CD4-positive, CD25-positive, alpha-beta regulatory T cell (primary cell): ENCODE results near the gene PCDHA1. TPM values are rescaled to one million over a fixed set of nuclear protein-coding genes. Genes with fewer than 3 reads are reported as not detected.
"Not testable (repeated sequence)": the region's sequence is repeated elsewhere in the genome, so short reads cannot be mapped to it uniquely, and the experiment has no call there.

Experiments
- ATAC-seq, 2 donors: fragments of 150-1000 bp; cut with Tn5 transposase; one replicate each; pipeline ENCODE4 v1.10.0; 2021; ENCODE audit warnings: low read depth in 2 of 2, moderate number of reproducible peaks in 2 of 2, moderate library complexity in 1 of 2
- DNase-seq, 3 donors: peaks; one replicate each; pipeline versions ENCODE4 v3.0.0 to v3.0.0-alpha.2; 2012 to 2022; ENCODE audit warnings: mixed read lengths in 1 of 3
- H3K27ac ChIP-seq: one replicate; pipeline ENCODE4 v1.7.0; 2013; ENCODE audit warnings: mild to moderate bottlenecking, low read length; ENCODE audit not compliant: insufficient read depth, poor library complexity, severe bottlenecking
- H3K27me3 ChIP-seq: one replicate; pipeline ENCODE4 v1.7.0; 2013; ENCODE audit warnings: low read length; ENCODE audit not compliant: control insufficient read depth, insufficient read depth
- H3K36me3 ChIP-seq: one replicate; pipeline ENCODE4 v1.7.0; 2013; ENCODE audit warnings: mild to moderate bottlenecking, low read length, moderate library complexity; ENCODE audit not compliant: control insufficient read depth, insufficient read depth
- H3K4me1 ChIP-seq: 2 replicates; pipeline ENCODE4 v1.7.0; 2013; ENCODE audit warnings: mild to moderate bottlenecking, low read length; ENCODE audit not compliant: insufficient read depth, control insufficient read depth, poor library complexity, severe bottlenecking
- H3K4me3 ChIP-seq: one replicate; pipeline ENCODE4 v1.7.0; 2013; ENCODE audit warnings: low read depth, mild to moderate bottlenecking, low read length, moderate library complexity
- H3K9me3 ChIP-seq, 2 experiments: 1 replicate in 1 of 2; 2 replicates in 1 of 2; pipeline ENCODE4 v1.7.0; 2013; ENCODE audit warnings: low read length in 2 of 2, mild to moderate bottlenecking in 1 of 2, moderate library complexity in 1 of 2; ENCODE audit not compliant: control insufficient read depth in 2 of 2
- H3K27ac Mint-ChIP-seq, 3 donors: one replicate each; pipeline ENCODE4 v1.8.0; 2020 to 2022; ENCODE audit warnings: mild to moderate bottlenecking in 3 of 3, mixed read lengths in 3 of 3, moderate library complexity in 2 of 3
- H3K27me3 Mint-ChIP-seq: one replicate; pipeline ENCODE4 v1.8.0; 2022; ENCODE audit warnings: mild to moderate bottlenecking, mixed read lengths
- H3K36me3 Mint-ChIP-seq: one replicate; pipeline ENCODE4 v1.8.0; 2020; ENCODE audit warnings: mixed read lengths
- H3K4me1 Mint-ChIP-seq, 4 donors: one replicate each; pipeline ENCODE4 v1.8.0; 2020 to 2022; ENCODE audit warnings: mixed read lengths in 4 of 4, mild to moderate bottlenecking in 1 of 4
- H3K4me3 Mint-ChIP-seq, 4 donors: one replicate each; pipeline ENCODE4 v1.8.0; 2020 to 2022; ENCODE audit warnings: mild to moderate bottlenecking in 4 of 4, mixed read lengths in 4 of 4, moderate library complexity in 3 of 4
- H3K9me3 Mint-ChIP-seq, 7 donors: one replicate each; pipeline ENCODE4 v1.8.0; 2020 to 2022; ENCODE audit warnings: mixed read lengths in 7 of 7, mild to moderate bottlenecking in 3 of 7, moderate library complexity in 2 of 7
- polyA plus RNA-seq, 4 donors: library from polyadenylated mRNA; unstranded; fragments of 300-500 nt; fragmentation: Illumina TruSeq; gene quantifications; one replicate each; pipeline ENCODE4 v1.2.3, GENCODE V29; 2021
- total RNA-seq: library from RNA; stranded (reverse); gene quantifications from one replicate; pipeline ENCODE4 v1.2.3, GENCODE V29; 2022

PCDHA1 gene
- total and polyA plus RNA-seq, 5 donors from 2014 or later: not detected

DNA sequence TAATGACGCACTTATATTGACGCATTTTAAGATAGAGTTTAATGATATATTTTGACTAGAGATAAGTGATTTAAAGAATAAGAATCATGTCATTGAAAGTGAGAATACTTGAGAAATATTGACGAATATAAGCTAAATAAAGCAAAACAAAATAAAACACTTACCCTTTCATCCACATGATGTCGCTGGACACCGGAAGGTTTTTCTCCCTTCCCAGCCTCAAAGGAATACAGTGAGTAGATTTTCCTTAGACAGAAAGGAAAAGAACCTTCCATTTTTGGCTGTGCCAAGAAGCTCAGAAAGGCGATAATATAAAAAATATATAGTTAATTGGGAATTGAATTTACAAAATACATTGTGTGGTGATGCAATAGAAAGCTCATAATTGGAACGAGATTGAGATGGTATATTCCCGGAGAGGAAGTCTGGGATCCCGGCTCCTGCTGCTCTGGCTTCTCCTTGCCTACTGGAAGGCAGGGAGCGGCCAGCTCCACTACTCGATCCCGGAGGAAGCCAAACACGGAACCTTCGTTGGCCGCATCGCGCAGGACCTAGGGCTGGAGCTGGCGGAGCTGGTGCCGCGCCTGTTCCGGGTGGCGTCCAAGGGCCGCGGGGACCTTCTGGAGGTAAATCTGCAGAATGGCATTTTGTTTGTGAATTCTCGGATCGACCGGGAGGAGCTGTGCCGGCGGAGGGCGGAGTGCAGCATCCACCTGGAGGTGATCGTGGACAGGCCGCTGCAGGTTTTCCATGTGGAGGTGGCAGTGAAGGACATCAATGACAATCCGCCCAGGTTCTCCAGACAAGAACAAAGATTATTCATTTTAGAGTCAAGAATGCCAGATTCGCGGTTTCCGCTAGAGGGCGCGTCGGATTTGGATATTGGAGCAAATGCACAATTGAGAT lies 35.7 kb downstream of the PCDHA1 start, which contains the start of gene PCDHA5:
Gene PCDHA5 (plus strand): TSS at position 239 of the 906 bp plus-strand sequence.
- Mint-ChIP-seq H3K4me3 (no peak within 1 kb of the TSS), H3K27me3 (no peaks in the 10 kb centered on the region), H3K36me3 (no peaks in the 10 kb centered on the region), H3K4me1 (no peaks in the 10 kb centered on the region), H3K27ac (no peak within 1 kb of the TSS), H3K9me3 (peaks cover 0 to 19% (median 4%) of the 10 kb centered on the region in 7 donors)
- ATAC-seq (no peak), DNase-seq (peak in 1 of 3 donors; percentile 28)
- no peaks in the 10 kb centered on the region for H3K36me3 ChIP-seq
- H3K4me1 ChIP-seq: no peaks in the 10 kb centered on the region
- peaks cover 19 to 25% of the 10 kb centered on the region in 2 experiments for H3K9me3 ChIP-seq
- no peak within 1 kb of the TSS for H3K4me3 ChIP-seq
- no peaks in the 10 kb centered on the region for H3K27me3 ChIP-seq
- H3K27ac ChIP-seq: no peak within 1 kb of the TSS

DNA sequence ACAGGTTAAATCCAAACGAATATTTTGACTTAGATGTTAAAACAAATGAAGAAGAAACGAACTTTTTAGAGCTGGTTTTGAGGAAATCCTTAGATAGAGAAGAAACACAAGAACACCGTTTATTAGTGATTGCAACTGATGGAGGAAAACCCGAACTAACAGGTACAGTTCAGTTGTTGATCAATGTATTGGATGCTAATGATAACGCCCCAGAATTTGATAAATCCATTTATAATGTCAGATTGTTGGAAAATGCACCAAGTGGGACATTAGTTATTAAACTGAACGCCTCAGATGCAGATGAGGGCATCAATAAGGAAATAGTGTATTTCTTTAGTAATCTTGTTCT lies 36.3 kb downstream of the PCDHA1 start:
- H3K4me3 Mint-ChIP-seq: no peak overlapping the region
- Histone ChIP-seq H3K9me3 (peaks cover 17 to 30% of the 10 kb centered on the region in 2 experiments), H3K27ac (no peak overlapping the region), H3K36me3 (no peaks in the 10 kb centered on the region), H3K27me3 (no peaks in the 10 kb centered on the region), H3K4me1 (no peaks in the 10 kb centered on the region), H3K4me3 (no peak overlapping the region)
- no peaks in the 10 kb centered on the region for H3K36me3 Mint-ChIP-seq
- H3K27ac Mint-ChIP-seq: no peak overlapping the region
- no peaks in the 10 kb centered on the region for H3K27me3 Mint-ChIP-seq
- no peaks in the 10 kb centered on the region for H3K4me1 Mint-ChIP-seq
- H3K9me3 Mint-ChIP-seq: peaks cover 0 to 25% (median 4%) of the 10 kb centered on the region in 7 donors
- ATAC-seq: no peak
- no peak for DNase-seq

- not testable (repeated sequence) for H3K36me3 Mint-ChIP-seq, H3K27me3 ChIP-seq, H3K36me3 ChIP-seq, H3K4me1 ChIP-seq, H3K27ac ChIP-seq, DNase-seq, H3K4me1 Mint-ChIP-seq, H3K27ac Mint-ChIP-seq, H3K4me3 Mint-ChIP-seq, H3K27me3 Mint-ChIP-seq, ATAC-seq, H3K4me3 ChIP-seq
- H3K9me3 ChIP-seq: peaks cover 19 to 35% of the 10 kb centered on the region in 2 experiments
- peaks cover 0 to 27% (median 5%) of the 10 kb centered on the region in 7 donors for H3K9me3 Mint-ChIP-seq
Observed at GRCh38 chr5:140822969-140823368, 37.0 kb downstream of the PCDHA1 start.

DNA sequence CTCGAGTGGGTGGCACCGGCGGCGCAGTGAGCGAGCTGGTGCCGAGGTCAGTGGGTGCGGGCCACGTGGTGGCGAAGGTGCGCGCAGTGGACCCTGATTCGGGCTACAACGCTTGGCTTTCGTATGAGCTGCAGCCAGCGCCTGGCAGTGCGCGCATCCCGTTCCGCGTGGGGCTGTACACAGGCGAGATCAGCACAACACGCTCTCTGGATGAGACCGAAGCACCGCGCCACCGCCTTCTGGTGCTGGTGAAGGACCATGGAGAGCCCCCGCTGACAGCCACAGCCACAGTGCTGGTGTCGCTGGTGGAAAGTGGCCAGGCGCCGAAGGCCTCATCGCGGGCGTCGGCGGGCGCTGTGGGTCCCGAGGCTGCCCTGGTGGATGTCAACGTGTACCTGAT lies 37.5 kb downstream of the PCDHA1 start:
- peaks cover 4% of the 10 kb centered on the region for H3K27me3 Mint-ChIP-seq
- Histone ChIP-seq H3K36me3 (no peaks in the 10 kb centered on the region), H3K27me3 (peaks cover 2% of the 10 kb centered on the region), H3K4me3 (no peak overlapping the region), H3K9me3 (peaks cover 19 to 35% of the 10 kb centered on the region in 2 experiments), H3K4me1 (no peaks in the 10 kb centered on the region), H3K27ac (no peak overlapping the region)
- H3K4me1 Mint-ChIP-seq: no peaks in the 10 kb centered on the region
- peaks cover 0 to 25% (median 6%) of the 10 kb centered on the region in 7 donors for H3K9me3 Mint-ChIP-seq
- no peak for ATAC-seq
- no peaks in the 10 kb centered on the region for H3K36me3 Mint-ChIP-seq
- DNase-seq: no peak
- H3K27ac Mint-ChIP-seq: no peak overlapping the region
- H3K4me3 Mint-ChIP-seq: no peak overlapping the region

DNA sequence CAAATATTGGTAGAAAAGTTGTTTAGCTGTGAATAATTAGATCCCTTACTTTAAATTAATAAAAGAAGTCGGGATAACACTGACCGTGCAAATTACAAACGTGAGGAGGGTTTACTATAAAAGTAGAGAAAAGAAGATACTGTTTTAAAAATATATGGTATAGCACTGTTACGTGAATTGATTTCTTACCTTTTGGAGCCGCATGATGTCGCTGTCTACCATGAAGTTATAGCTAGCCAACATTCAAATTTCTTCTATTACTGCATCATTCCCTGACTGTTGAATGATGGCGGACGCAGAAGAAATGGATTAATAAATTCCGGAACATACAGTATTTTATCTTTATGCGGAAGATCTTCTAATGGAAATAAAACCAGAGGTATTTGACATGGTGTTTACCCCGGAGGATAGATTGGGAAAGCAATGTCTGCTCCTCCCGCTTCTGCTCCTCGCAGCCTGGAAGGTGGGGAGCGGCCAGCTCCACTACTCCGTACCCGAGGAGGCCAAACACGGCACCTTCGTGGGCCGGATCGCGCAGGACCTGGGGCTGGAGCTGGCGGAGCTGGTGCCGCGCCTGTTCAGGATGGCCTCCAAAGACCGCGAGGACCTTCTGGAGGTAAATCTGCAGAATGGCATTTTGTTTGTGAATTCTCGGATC lies 41.9 kb downstream of the PCDHA1 start, which contains the start of gene PCDHA6:
Gene PCDHA6 (plus strand): TSS at position 257 of the 658 bp plus-strand sequence. CDS start 132 bp downstream, at position 389.
- Histone ChIP-seq H3K27me3 (peaks cover 4% of the 10 kb centered on the region), H3K36me3 (no peaks in the 10 kb centered on the region), H3K4me3 (no peak within 1 kb of the TSS), H3K4me1 (no peaks in the 10 kb centered on the region), H3K9me3 (peaks cover 11 to 30% of the 10 kb centered on the region in 2 experiments), H3K27ac (no peak within 1 kb of the TSS)
- Mint-ChIP-seq H3K9me3 (peaks cover 2 to 35% (median 4%) of the 10 kb centered on the region in 7 donors), H3K4me3 (no peak within 1 kb of the TSS), H3K27me3 (peaks cover 4% of the 10 kb centered on the region), H3K27ac (no peak within 1 kb of the TSS), H3K36me3 (no peaks in the 10 kb centered on the region), H3K4me1 (no peaks in the 10 kb centered on the region)
- no peak for DNase-seq
- no peak for ATAC-seq

- H3K4me1 ChIP-seq: no peaks in the 10 kb centered on the region
- H3K27me3 ChIP-seq: peaks cover 4% of the 10 kb centered on the region
- DNase-seq (no peak), ATAC-seq (no peak)
- H3K36me3 ChIP-seq: no peaks in the 10 kb centered on the region
- no peak overlapping the region for H3K27ac ChIP-seq
- H3K4me3 Mint-ChIP-seq: no peak overlapping the region
- H3K27me3 Mint-ChIP-seq: peaks cover 9% of the 10 kb centered on the region
- no peaks in the 10 kb centered on the region for H3K4me1 Mint-ChIP-seq
- no peak overlapping the region for H3K27ac Mint-ChIP-seq
- H3K36me3 Mint-ChIP-seq: no peaks in the 10 kb centered on the region
- H3K4me3 ChIP-seq: no peak overlapping the region
- peaks cover 11 to 27% of the 10 kb centered on the region in 2 experiments for H3K9me3 ChIP-seq
- peaks cover 2 to 37% (median 5%) of the 10 kb centered on the region in 7 donors for H3K9me3 Mint-ChIP-seq
Observed at GRCh38 chr5:140828362-140828737, 42.4 kb downstream of the PCDHA1 start.

DNA sequence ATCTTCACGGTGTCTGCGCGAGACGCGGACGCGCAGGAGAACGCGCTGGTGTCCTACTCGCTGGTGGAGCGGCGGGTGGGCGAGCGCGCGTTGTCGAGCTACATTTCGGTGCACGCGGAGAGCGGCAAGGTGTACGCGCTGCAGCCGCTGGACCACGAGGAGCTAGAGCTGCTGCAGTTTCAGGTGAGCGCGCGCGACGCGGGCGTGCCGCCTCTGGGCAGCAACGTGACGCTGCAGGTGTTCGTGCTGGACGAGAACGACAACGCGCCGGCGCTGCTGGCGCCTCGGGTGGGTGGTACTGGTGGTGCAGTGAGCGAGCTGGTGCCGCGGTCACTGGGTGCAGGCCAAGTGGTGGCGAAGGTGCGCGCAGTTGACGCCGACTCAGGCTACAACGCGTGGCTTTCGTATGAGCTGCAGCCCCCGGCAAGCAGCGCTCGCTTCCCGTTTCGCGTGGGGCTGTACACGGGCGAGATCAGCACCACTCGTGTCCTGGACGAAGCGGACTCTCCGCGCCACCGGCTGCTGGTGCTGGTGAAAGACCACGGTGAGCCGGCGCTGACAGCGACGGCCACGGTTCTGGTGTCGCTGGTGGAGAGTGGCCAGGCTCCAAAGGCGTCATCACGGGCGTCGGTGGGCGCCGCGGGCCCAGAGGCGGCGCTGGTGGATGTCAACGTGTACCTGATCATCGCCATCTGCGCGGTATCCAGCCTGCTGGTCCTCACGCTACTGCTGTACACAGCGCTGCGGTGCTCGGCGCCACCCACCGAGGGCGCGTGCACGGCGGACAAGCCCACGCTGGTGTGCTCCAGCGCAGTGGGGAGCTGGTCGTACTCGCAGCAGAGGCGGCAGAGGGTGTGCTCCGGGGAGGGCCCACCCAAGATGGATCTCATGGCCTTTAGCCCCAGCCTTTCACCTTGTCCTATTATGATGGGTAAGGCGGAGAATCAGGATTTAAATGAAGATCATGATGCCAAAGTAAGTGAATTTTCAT lies 43.9 kb downstream of the PCDHA1 start:
- not testable (repeated sequence) for H3K4me3 ChIP-seq, DNase-seq, ATAC-seq, H3K36me3 Mint-ChIP-seq, H3K4me3 Mint-ChIP-seq, H3K27me3 Mint-ChIP-seq, H3K4me1 ChIP-seq, H3K27ac ChIP-seq, H3K27ac Mint-ChIP-seq, H3K4me1 Mint-ChIP-seq, H3K27me3 ChIP-seq, H3K36me3 ChIP-seq
- H3K9me3 Mint-ChIP-seq: peaks cover 2 to 40% (median 6%) of the 10 kb centered on the region in 7 donors
- peaks cover 16 to 24% of the 10 kb centered on the region in 2 experiments for H3K9me3 ChIP-seq
